HFFc6 (cell line): ENCODE data around the gene RBL2. TPM values are rescaled to one million over a fixed set of nuclear protein-coding genes. Genes with fewer than 3 reads are reported as not detected.
"Not testable (repeated sequence)": the region's sequence is repeated elsewhere in the genome, so short reads cannot be mapped to it uniquely, and the experiment has no call there.

ENCODE experiments used
- DNase-seq: peaks from one replicate; pipeline ENCODE4 v3.0.0-alpha.2; 2018
- H3K27ac Mint-ChIP-seq: 2 replicates; pipeline ENCODE4 v1.8.0; 2020; ENCODE audit warnings: mild to moderate bottlenecking, mixed read lengths
- H3K27me3 Mint-ChIP-seq: 2 replicates; pipeline ENCODE4 v1.8.0; 2021; ENCODE audit warnings: mild to moderate bottlenecking, moderate library complexity, mixed read lengths; ENCODE audit not compliant: insufficient read depth
- H3K36me3 Mint-ChIP-seq: 2 replicates; pipeline ENCODE4 v1.8.0; 2021; ENCODE audit warnings: low read depth, mixed read lengths
- H3K4me1 Mint-ChIP-seq: 2 replicates; pipeline ENCODE4 v1.8.0; 2020; ENCODE audit warnings: low read depth, mixed read lengths
- H3K4me3 Mint-ChIP-seq: 2 replicates; pipeline ENCODE4 v1.8.0; 2020; ENCODE audit warnings: mild to moderate bottlenecking, moderate library complexity, mixed read lengths
- H3K9me3 Mint-ChIP-seq: 2 replicates; pipeline ENCODE4 v1.8.0; 2020; ENCODE audit warnings: mild to moderate bottlenecking, mixed read lengths
- CTCF ChIP-seq: fragments of 200-600 bp; sonication (generic); IDR thresholded peaks from 2 replicates; pipeline ENCODE4 v1.5.0; 2021; ENCODE audit warnings: antibody characterized with exemption, mild to moderate bottlenecking
- total RNA-seq, 6 experiments: library from RNA; stranded (reverse); fragmentation: NEBNext Ultra II Directional; extraction: Animal tissue kit (Norgen Biotek cat#: 25700); gene quantifications; 2 replicates in 1 of 6; 3 replicates in 5 of 6; pipeline ENCODE4 v1.2.3, GENCODE V29; 2021

RBL2 gene
- total RNA-seq, 6 experiments from 2014 or later = 21.4 to 24.4 (median 22.9) TPM

- no peak for DNase-seq
- TF ChIP-seq CTCF = no peak
- Mint-ChIP-seq H3K36me3 (no peaks in the 10 kb centered on the region), H3K27ac (no peak overlapping the region), H3K4me1 (no peaks in the 10 kb centered on the region), H3K4me3 (no peak overlapping the region), H3K27me3 (peaks cover 18% of the 10 kb centered on the region), H3K9me3 (no peaks in the 10 kb centered on the region; the same call in 1 of the 2 replicates)
Measured at GRCh38 chr16:53529513-53529912, 95.2 kb downstream of the RBL2 start.

GRCh38 chr16:53530046-53530445 is 95.8 kb downstream of the RBL2 start:
- no peaks in the 10 kb centered on the region for H3K36me3 Mint-ChIP-seq
- H3K27ac Mint-ChIP-seq = no peak overlapping the region
- no peak for TF ChIP-seq CTCF
- H3K9me3 Mint-ChIP-seq = no peaks in the 10 kb centered on the region; the same call in 1 of the 2 replicates
- peaks cover 18% of the 10 kb centered on the region for H3K27me3 Mint-ChIP-seq
- H3K4me3 Mint-ChIP-seq = no peak overlapping the region
- DNase-seq = no peak
- H3K4me1 Mint-ChIP-seq = no peaks in the 10 kb centered on the region

GRCh38 chr16:53530741-53531140 is 96.5 kb downstream of the RBL2 start:
- DNase-seq = no peak
- Mint-ChIP-seq H3K27me3 (peaks cover 15% of the 10 kb centered on the region), H3K27ac (no peak overlapping the region), H3K9me3 (no peaks in the 10 kb centered on the region; the same call in 1 of the 2 replicates), H3K36me3 (no peaks in the 10 kb centered on the region), H3K4me1 (no peaks in the 10 kb centered on the region), H3K4me3 (no peak overlapping the region)
- no peak for TF ChIP-seq CTCF

GRCh38 chr16:53534206-53534605 is 99.9 kb downstream of the RBL2 start:
- Mint-ChIP-seq H3K4me1 (no peaks in the 10 kb centered on the region), H3K36me3 (no peaks in the 10 kb centered on the region), H3K27ac (no peak overlapping the region), H3K27me3 (peaks cover 11% of the 10 kb centered on the region), H3K9me3 (no peaks in the 10 kb centered on the region; the same call in 1 of the 2 replicates), H3K4me3 (no peak overlapping the region)
- DNase-seq = no peak
- no peak for TF ChIP-seq CTCF

- Mint-ChIP-seq H3K4me3 (no peak overlapping the region), H3K9me3 (no peaks in the 10 kb centered on the region; the same call in 1 of the 2 replicates), H3K4me1 (no peaks in the 10 kb centered on the region), H3K27me3 (peaks cover 9% of the 10 kb centered on the region), H3K27ac (no peak overlapping the region), H3K36me3 (no peaks in the 10 kb centered on the region)
- TF ChIP-seq CTCF = no peak
- DNase-seq = no peak
Measured at GRCh38 chr16:53537626-53538025, 103.4 kb downstream of the RBL2 start.

GRCh38 chr16:53539346-53539745 is 105.1 kb downstream of the RBL2 start:
- H3K36me3 Mint-ChIP-seq, H3K27ac Mint-ChIP-seq, H3K4me3 Mint-ChIP-seq, H3K9me3 Mint-ChIP-seq, H3K4me1 Mint-ChIP-seq, DNase-seq: not testable (repeated sequence)
- peaks cover 10% of the 10 kb centered on the region for H3K27me3 Mint-ChIP-seq

- peaks cover 14% of the 10 kb centered on the region for H3K27me3 Mint-ChIP-seq
- not testable (repeated sequence) for DNase-seq, H3K4me1 Mint-ChIP-seq, H3K4me3 Mint-ChIP-seq, H3K36me3 Mint-ChIP-seq, H3K27ac Mint-ChIP-seq, H3K9me3 Mint-ChIP-seq
Measured at GRCh38 chr16:53539759-53540718, 105.8 kb downstream of the RBL2 start.
